GM23338 (cell line): ENCODE measurements around the gene C11orf24. TPM values are rescaled to one million over a fixed set of nuclear protein-coding genes. Genes with fewer than 3 reads are reported as not detected.
A peak's percentile ranks its signal among the peaks of the same experiment; 100 is the strongest.

Experiments used
- ATAC-seq: fragments of 200-7000 bp; cut with Tn5 transposase; 3 replicates; pipeline ENCODE4 v1.9.1; 2020
- DNase-seq: peaks from one replicate; pipeline ENCODE4 v3.0.0-alpha.2; 2015; ENCODE audit warnings: low spot score
- H2AFZ ChIP-seq: fragments of 200-600 bp; sonication (generic); 2 replicates; pipeline ENCODE4 v1.8.0; 2016; ENCODE audit warnings: antibody characterized with exemption, mild to moderate bottlenecking, moderate library complexity
- H3F3A ChIP-seq: fragments of 200-600 bp; sonication (generic); replicated peaks from 2 replicates; pipeline ENCODE4 v1.8.0; 2017; ENCODE audit warnings: antibody characterized with exemption, mixed run types, low read depth
- H3K27ac ChIP-seq: fragments of 200-600 bp; sonication (generic); 2 replicates; pipeline ENCODE4 v1.6.1; 2016; ENCODE audit warnings: low read depth
- H3K27me3 ChIP-seq: fragments of 200-600 bp; sonication (generic); 2 replicates; pipeline ENCODE4 v1.8.0; 2016; ENCODE audit warnings: mild to moderate bottlenecking, mixed run types, moderate library complexity; ENCODE audit not compliant: insufficient read depth
- H3K36me3 ChIP-seq: fragments of 200-600 bp; sonication (generic); 2 replicates; pipeline ENCODE4 v1.8.0; 2016; ENCODE audit warnings: mild to moderate bottlenecking; ENCODE audit not compliant: insufficient read depth
- H3K4me1 ChIP-seq: fragments of 200-600 bp; sonication (generic); 2 replicates; pipeline ENCODE4 v1.8.0; 2016; ENCODE audit warnings: mild to moderate bottlenecking, moderate library complexity; ENCODE audit not compliant: insufficient read depth
- H3K4me2 ChIP-seq: fragments of 200-600 bp; sonication (generic); 2 replicates; pipeline ENCODE4 v1.7.1; 2017; ENCODE audit warnings: mixed run types
- H3K4me3 ChIP-seq: fragments of 200-600 bp; sonication (generic); 2 replicates; pipeline ENCODE4 v1.6.1; 2016; ENCODE audit warnings: mixed run types
- H3K79me2 ChIP-seq: fragments of 200-600 bp; sonication (generic); replicated peaks from 2 replicates; pipeline ENCODE4 v1.8.0; 2017; ENCODE audit warnings: mild to moderate bottlenecking; ENCODE audit not compliant: insufficient read depth
- H3K9me2 ChIP-seq: fragments of 200-600 bp; sonication (generic); 2 replicates; pipeline ENCODE4 v1.8.0; 2017; ENCODE audit not compliant: insufficient read depth
- H4K20me1 ChIP-seq: fragments of 200-600 bp; sonication (generic); replicated peaks from 2 replicates; pipeline ENCODE4 v1.8.0; 2017; ENCODE audit warnings: mild to moderate bottlenecking; ENCODE audit not compliant: insufficient read depth
- H3K27ac Mint-ChIP-seq: 2 replicates; pipeline ENCODE4 v1.8.0; 2020; ENCODE audit warnings: inconsistent platforms, mild to moderate bottlenecking, moderate library complexity, mixed read lengths
- H3K27me3 Mint-ChIP-seq: 3 replicates; pipeline ENCODE4 v1.8.0; 2022; ENCODE audit warnings: low read depth, mild to moderate bottlenecking, moderate library complexity, mixed read lengths, inconsistent platforms; ENCODE audit not compliant: insufficient read depth, poor library complexity
- H3K36me3 Mint-ChIP-seq: 3 replicates; pipeline ENCODE4 v1.8.0; 2021; ENCODE audit warnings: low read depth, mild to moderate bottlenecking, inconsistent platforms, moderate library complexity, mixed read lengths
- H3K4me1 Mint-ChIP-seq: 3 replicates; pipeline ENCODE4 v1.8.0; 2020; ENCODE audit warnings: mild to moderate bottlenecking, inconsistent platforms, mixed read lengths
- H3K4me3 Mint-ChIP-seq: 3 replicates; pipeline ENCODE4 v1.8.0; 2021; ENCODE audit warnings: moderate library complexity, mild to moderate bottlenecking, inconsistent platforms, mixed read lengths
- H3K9me3 Mint-ChIP-seq: 3 replicates; pipeline ENCODE4 v1.8.0; 2020; ENCODE audit warnings: moderate library complexity, mild to moderate bottlenecking, inconsistent platforms, mixed read lengths
- CTCF ChIP-seq, 2 experiments: fragments of 200-600 bp in 1 of 2; sonication (generic) in 1 of 2; conservative IDR thresholded peaks; 2 replicates each; pipeline versions ENCODE4 v1.5.1 to v1.6.1; 2016 to 2017; ENCODE audit warnings: antibody characterized with exemption in 2 of 2, low read depth in 2 of 2, mild to moderate bottlenecking in 2 of 2, moderate library complexity in 1 of 2
- NANOG ChIP-seq: IDR thresholded peaks from 2 replicates; pipeline ENCODE4 v1.6.1; 2016; ENCODE audit warnings: antibody characterized with exemption, borderline replicate concordance
- ZNF462 ChIP-seq: fragments of 250-450 bp; sonication (Bioruptor Pico); IDR thresholded peaks from 2 replicates; pipeline ENCODE4 v1.5.0; 2020; ENCODE audit warnings: mild to moderate bottlenecking, moderate library complexity
- polyA plus RNA-seq: library from polyadenylated mRNA; unstranded; fragments of >200 nt; fragmentation: Nextera tagmentation; extraction: Ambion mirVana; gene quantifications from 2 replicates; pipeline ENCODE4 v1.2.1, GENCODE V29; 2016
- total RNA-seq: library from RNA; depleted of rRNA; stranded (reverse); fragments of >200 nt; shearing (Covaris generic); gene quantifications from 2 replicates; pipeline ENCODE4 v1.2.3, GENCODE V29; 2014
- TF ChIP-seq, protein P1 (sequence below): IDR thresholded peaks from 2 replicates; pipeline ENCODE4 v1.6.1; 2016; ENCODE audit warnings: antibody characterized with exemption

The C11orf24 gene
- total and polyA plus RNA-seq, 2 experiments from 2014 or later: 49.8 to 57.5 TPM

DNA sequence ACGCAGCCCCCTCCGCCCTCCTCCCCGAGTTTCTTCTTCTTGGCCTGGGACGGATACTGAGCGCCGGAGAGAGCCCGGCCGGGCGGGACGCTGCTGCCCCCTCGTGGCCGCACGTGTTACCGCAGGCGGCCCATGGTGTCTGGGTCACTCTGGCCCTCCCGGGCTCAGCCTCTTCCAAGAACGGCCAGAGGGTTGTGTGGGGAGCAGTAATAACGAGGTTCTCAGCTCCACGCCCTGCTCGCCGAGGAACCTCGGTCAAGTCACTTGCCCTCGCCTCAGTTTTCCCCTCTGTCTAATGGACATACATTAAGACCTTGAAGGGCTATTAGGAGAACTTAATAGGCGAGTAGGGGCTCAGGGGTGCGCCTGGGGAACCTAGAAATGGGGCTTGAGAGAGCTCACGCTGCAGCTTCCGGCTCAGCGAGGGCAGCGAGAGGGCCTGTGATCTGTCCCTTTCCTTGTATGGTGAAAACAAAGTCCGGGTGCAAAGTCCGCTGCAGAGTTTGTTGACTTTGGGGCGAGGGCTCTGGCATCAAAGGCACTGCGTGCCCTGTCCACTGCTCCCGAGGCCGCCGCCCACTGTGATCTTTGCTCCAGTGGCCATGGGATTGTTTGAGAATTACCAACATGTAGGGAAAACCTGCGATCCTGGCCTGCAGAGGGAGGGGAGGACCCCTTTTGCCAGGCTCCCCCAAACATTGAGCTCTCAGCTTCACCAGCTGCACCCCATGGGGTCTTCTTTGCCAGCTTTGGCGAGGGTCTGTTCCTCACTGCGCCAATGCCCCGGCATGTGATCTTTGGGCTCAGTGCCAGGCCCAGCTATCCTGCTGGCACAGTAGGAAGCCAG, 26.3 kb upstream of the C11orf24 start:
- peaks cover 7% of the 10 kb centered on the region for H3K27me3 Mint-ChIP-seq
- H2AFZ ChIP-seq: peak overlapping the region; percentile 87; the same call in 1 of the 2 replicates
- H3K27ac Mint-ChIP-seq: no peak overlapping the region
- no peak overlapping the region for H3K4me3 ChIP-seq
- DNase-seq: peak; percentile 85
- no peaks in the 10 kb centered on the region for H3K36me3 ChIP-seq
- H4K20me1 ChIP-seq: no peaks in the 10 kb centered on the region
- no peak overlapping the region for H3K27ac ChIP-seq
- no peaks in the 10 kb centered on the region for H3K4me1 ChIP-seq
- 0 out of 3 replicates have a peak, but pooled peaks cover under 1% of the 10 kb centered on the region for H3K36me3 Mint-ChIP-seq
- peak; percentile 98 for ATAC-seq
- no peak overlapping the region for H3K4me2 ChIP-seq
- H3K4me1 Mint-ChIP-seq: no peaks in the 10 kb centered on the region
- H3K4me3 Mint-ChIP-seq: no peak overlapping the region
- H3K79me2 ChIP-seq: no peaks in the 10 kb centered on the region
- H3K9me2 ChIP-seq: no peaks in the 10 kb centered on the region
- no peaks in the 10 kb centered on the region for H3F3A ChIP-seq
- H3K27me3 ChIP-seq: no peaks in the 10 kb centered on the region
- peaks cover under 1% of the 10 kb centered on the region; the same call in 1 of the 3 replicates for H3K9me3 Mint-ChIP-seq
- TF ChIP-seq NANOG: no peak
- TF ChIP-seq, protein P1, sequence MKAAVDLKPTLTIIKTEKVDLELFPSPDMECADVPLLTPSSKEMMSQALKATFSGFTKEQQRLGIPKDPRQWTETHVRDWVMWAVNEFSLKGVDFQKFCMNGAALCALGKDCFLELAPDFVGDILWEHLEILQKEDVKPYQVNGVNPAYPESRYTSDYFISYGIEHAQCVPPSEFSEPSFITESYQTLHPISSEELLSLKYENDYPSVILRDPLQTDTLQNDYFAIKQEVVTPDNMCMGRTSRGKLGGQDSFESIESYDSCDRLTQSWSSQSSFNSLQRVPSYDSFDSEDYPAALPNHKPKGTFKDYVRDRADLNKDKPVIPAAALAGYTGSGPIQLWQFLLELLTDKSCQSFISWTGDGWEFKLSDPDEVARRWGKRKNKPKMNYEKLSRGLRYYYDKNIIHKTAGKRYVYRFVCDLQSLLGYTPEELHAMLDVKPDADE: no peak
- no peak for TF ChIP-seq ZNF462 (CRISPR knock-in tag)
- peak; percentile 96 to 98 for TF ChIP-seq CTCF (conservative IDR thresholded peaks at IDR 0.05; ENCODE audit: low read depth in 2 of 2)
